HG03575 (cell line): ENCODE measurements around the gene NRROS.

Source experiments
- ATAC-seq: cut with Tn5 transposase; IDR thresholded peaks from one replicate; pipeline ENCODE4 v1.9.1; 2021; ENCODE audit not compliant: unreplicated experiment, insufficient number of reproducible peaks, low FRiP score; ENCODE audit errors: extremely low read depth

Gene NRROS

DNA sequence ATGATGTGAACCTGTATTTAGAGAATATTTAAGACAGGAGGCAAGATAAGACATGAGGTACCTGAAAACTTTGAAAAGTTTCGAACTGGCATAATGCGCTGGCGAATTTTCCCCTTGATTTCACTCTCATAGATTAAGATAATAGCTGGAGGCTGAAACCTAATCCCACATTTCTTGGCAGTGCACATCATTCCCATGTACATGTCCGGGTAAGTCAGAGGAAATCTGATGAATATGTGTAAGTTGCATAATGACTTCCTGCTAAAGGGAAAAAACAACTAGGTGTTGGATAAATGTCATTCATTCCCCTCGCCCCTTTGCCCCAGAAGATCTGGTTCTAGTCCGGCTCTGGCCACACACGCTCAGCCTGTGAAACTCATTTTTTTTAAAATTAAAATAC lies 69.0 kb downstream of the NRROS start:
- no peak for ATAC-seq
